ENCODE measurements around the gene CCDC88C.

CCDC88C gene

GRCh38 chr14:91358654-91359220 is 58.9 kb downstream of the CCDC88C start:
- DNase-seq (ENCODE audit: low spot score), result no peak
- no peak for TF ChIP-seq CTCF (IDR thresholded peaks at IDR 0.05; ENCODE audit: borderline replicate concordance, control extremely low read depth, extremely low read depth, insufficient read depth, missing control alignments)
- in situ Hi-C loops (cut with MboI; ENCODE audit: low sequenced_read_pairs, unreplicated experiment), result loop anchor here (10.0 kb wide), 1 partner anchor 46 kb away; no protein-coding TSS in a partner anchor

- in situ Hi-C loops (cut with MboI; ENCODE audit: low sequenced_read_pairs, unreplicated experiment), result loop anchor here (10.0 kb wide), 1 partner anchor 47 kb away; no protein-coding TSS in a partner anchor
- DNase-seq (ENCODE audit: low spot score), result no peak
- TF ChIP-seq CTCF (IDR thresholded peaks at IDR 0.05; ENCODE audit: borderline replicate concordance, control extremely low read depth, extremely low read depth, insufficient read depth, missing control alignments), result no peak
Observed at GRCh38 chr14:91358025-91358319, 59.6 kb downstream of the CCDC88C start.

- no peak for TF ChIP-seq CTCF (IDR thresholded peaks at IDR 0.05; ENCODE audit: borderline replicate concordance, control extremely low read depth, extremely low read depth, insufficient read depth, missing control alignments)
- in situ Hi-C loops (cut with MboI; ENCODE audit: low sequenced_read_pairs, unreplicated experiment), result loop anchor here (10.0 kb wide), 1 partner anchor 47 kb away; no protein-coding TSS in a partner anchor
- no peak for DNase-seq (ENCODE audit: low spot score)
Observed at GRCh38 chr14:91357272-91358024, 60.2 kb downstream of the CCDC88C start.

- DNase-seq (ENCODE audit: low spot score), result no peak
- no peak for TF ChIP-seq CTCF (IDR thresholded peaks at IDR 0.05; ENCODE audit: borderline replicate concordance, control extremely low read depth, extremely low read depth, insufficient read depth, missing control alignments)
- in situ Hi-C loops (cut with MboI; ENCODE audit: low sequenced_read_pairs, unreplicated experiment), result loop anchor here (10.0 kb wide), 1 partner anchor 49 kb away; no protein-coding TSS in a partner anchor
Observed at GRCh38 chr14:91356181-91356763, 61.3 kb downstream of the CCDC88C start.

GRCh38 chr14:91354979-91355685 is 62.5 kb downstream of the CCDC88C start:
- TF ChIP-seq CTCF (IDR thresholded peaks at IDR 0.05; ENCODE audit: borderline replicate concordance, control extremely low read depth, extremely low read depth, insufficient read depth, missing control alignments), result peak; percentile 69
- DNase-seq (ENCODE audit: low spot score), result peak; percentile 64
- in situ Hi-C loops (cut with MboI; ENCODE audit: low sequenced_read_pairs, unreplicated experiment), result loop anchor here (10.0 kb wide), 1 partner anchor 50 kb away; no protein-coding TSS in a partner anchor

- no peak for DNase-seq (ENCODE audit: low spot score)
Observed at GRCh38 chr14:91354221-91354916, 63.3 kb downstream of the CCDC88C start.

More at GRCh38 chr14:91354221-91354916, 63.3 kb downstream of the CCDC88C start:
- TF ChIP-seq CTCF (IDR thresholded peaks at IDR 0.05; ENCODE audit: borderline replicate concordance, control extremely low read depth, extremely low read depth, insufficient read depth, missing control alignments), result no peak
- in situ Hi-C loops (cut with MboI; ENCODE audit: low sequenced_read_pairs, unreplicated experiment), result loop anchor here (10.0 kb wide), 1 partner anchor 50 kb away; no protein-coding TSS in a partner anchor

Data from GM13976 (cell line).